Mammary epithelial cell (primary cell): Measurements from ENCODE around the gene MAD1L1.

ENCODE experiments used
- CTCF ChIP-seq, 2 donors: IDR thresholded peaks in 1 of 2; conservative IDR thresholded peaks in 1 of 2; 2 replicates each; pipeline ENCODE4 v1.5.1; 2011 to 2012; ENCODE audit warnings: inconsistent platforms in 2 of 2, low read length in 2 of 2, mild to moderate bottlenecking in 2 of 2, control low read depth in 1 of 2, low read depth in 1 of 2; ENCODE audit not compliant: insufficient read depth in 1 of 2; ENCODE audit errors: extremely low read depth in 1 of 2
- EZH2 ChIP-seq: IDR thresholded peaks from 2 replicates; pipeline ENCODE4 v1.6.1; 2012; ENCODE audit warnings: low read length, inconsistent platforms, borderline replicate concordance

GRCh38 chr7:1948887-1949680 lies 283.7 kb downstream of the MAD1L1 start:
- TF ChIP-seq CTCF (conservative IDR thresholded peaks at IDR 0.05 in 1 of 2, IDR thresholded peaks at IDR 0.05 in 1 of 2; ENCODE audit: extremely low read depth in 1 of 2, insufficient read depth in 1 of 2, low read depth in 1 of 2, low read length in 2 of 2) (no peak), EZH2 (no peak)
